OCI-LY1 (cell line): ENCODE data around the gene ACACA.
A peak's percentile ranks its signal among the peaks of the same experiment; 100 is the strongest.

Source experiments
- H2AFZ ChIP-seq: fragments of 200-600 bp; sonication (generic), shearing (Covaris generic); 2 replicates; pipeline ENCODE4 v1.6.0; 2014; ENCODE audit warnings: antibody characterized with exemption, mild to moderate bottlenecking, low read length
- H3F3A ChIP-seq: fragments of 200-600 bp; sonication (generic), shearing (Covaris generic); 2 replicates; pipeline ENCODE4 v1.6.0; 2014; ENCODE audit warnings: mild to moderate bottlenecking, antibody characterized with exemption, low read length, moderate library complexity; ENCODE audit not compliant: insufficient read depth
- H3K27ac ChIP-seq: fragments of 200-600 bp; sonication (generic); 2 replicates; pipeline ENCODE4 v1.5.1; 2014; ENCODE audit warnings: low read length, mixed run types, mild to moderate bottlenecking, low read depth; ENCODE audit not compliant: poor library complexity, severe bottlenecking
- H3K27me3 ChIP-seq: fragments of 200-600 bp; sonication (generic); 2 replicates; pipeline ENCODE4 v1.6.0; 2014; ENCODE audit warnings: antibody characterized with exemption, mild to moderate bottlenecking, low read length, moderate library complexity; ENCODE audit not compliant: insufficient read depth
- H3K36me3 ChIP-seq: fragments of 200-600 bp; sonication (generic); 2 replicates; pipeline ENCODE4 v1.6.1; 2014; ENCODE audit warnings: mild to moderate bottlenecking, antibody characterized with exemption, low read length, moderate library complexity, mixed read lengths; ENCODE audit not compliant: insufficient read depth
- H3K4me1 ChIP-seq: fragments of 200-600 bp; sonication (generic); 2 replicates; pipeline ENCODE4 v1.5.1; 2014; ENCODE audit warnings: mild to moderate bottlenecking, low read length, moderate library complexity; ENCODE audit not compliant: insufficient read depth, severe bottlenecking
- H3K4me2 ChIP-seq: fragments of 200-600 bp; sonication (generic), shearing (Covaris generic); 2 replicates; pipeline ENCODE4 v1.6.1; 2014; ENCODE audit warnings: low read length
- H3K4me3 ChIP-seq: fragments of 200-600 bp; sonication (generic); 2 replicates; pipeline ENCODE4 v1.5.1; 2014; ENCODE audit warnings: low read length, low read depth, mild to moderate bottlenecking, mixed read lengths; ENCODE audit not compliant: poor library complexity, severe bottlenecking
- H3K79me2 ChIP-seq: fragments of 200-600 bp; shearing (Covaris generic); 2 replicates; pipeline ENCODE4 v1.6.1; 2016; ENCODE audit warnings: mixed run types, low read length, mixed read lengths; ENCODE audit not compliant: insufficient read depth
- H3K9ac ChIP-seq: fragments of 200-600 bp; sonication (generic), shearing (Covaris generic); 2 replicates; pipeline ENCODE4 v1.6.1; 2014; ENCODE audit warnings: mild to moderate bottlenecking, low read length, mixed read lengths
- H3K9me2 ChIP-seq: fragments of 200-600 bp; sonication (generic), shearing (Covaris generic); 2 replicates; pipeline ENCODE4 v1.6.1; 2014; ENCODE audit warnings: low read depth, mild to moderate bottlenecking, low read length, mixed read lengths
- H3K9me3 ChIP-seq: fragments of 200-600 bp; shearing (Covaris generic); 2 replicates; pipeline ENCODE4 v1.6.1; 2014; ENCODE audit warnings: low read length, mixed read lengths
- H4K20me1 ChIP-seq: fragments of 200-600 bp; sonication (generic), shearing (Covaris generic); 2 replicates; pipeline ENCODE4 v1.6.0; 2016; ENCODE audit warnings: mild to moderate bottlenecking, low read length; ENCODE audit not compliant: insufficient read depth
- CTCF ChIP-seq: fragments of 200-600 bp; sonication (generic), shearing (Covaris generic); IDR thresholded peaks from 2 replicates; pipeline ENCODE4 v1.5.1; 2017; ENCODE audit warnings: mild to moderate bottlenecking, antibody characterized with exemption, low read length, moderate library complexity, mixed read lengths
- EZH2 ChIP-seq: fragments of 200-600 bp; sonication (generic), shearing (Covaris generic); IDR thresholded peaks from 2 replicates; pipeline ENCODE4 v1.8.0; 2017; ENCODE audit warnings: borderline replicate concordance, mixed run types, mild to moderate bottlenecking, antibody characterized with exemption, low read length, moderate library complexity, mixed read lengths

Gene ACACA

GRCh38 chr17:37197336-37197735, 209.3 kb downstream of the ACACA start:
- Histone ChIP-seq H2AFZ (no peak overlapping the region), H3K4me3 (no peak overlapping the region), H3K9ac (no peak overlapping the region), H3K27me3 (no peaks in the 10 kb centered on the region), H3K4me1 (peaks cover 7% of the 10 kb centered on the region), H3K4me2 (no peak overlapping the region), H3K9me2 (no peaks in the 10 kb centered on the region), H4K20me1 (no peaks in the 10 kb centered on the region), H3K79me2 (no peaks in the 10 kb centered on the region), H3K9me3 (no peaks in the 10 kb centered on the region), H3F3A (no peaks in the 10 kb centered on the region), H3K36me3 (peaks cover 63% of the 10 kb centered on the region; the same call in 1 of the 2 replicates), H3K27ac (peak overlapping the region; percentile 7)
- no peak for TF ChIP-seq EZH2
- TF ChIP-seq CTCF: no peak

- Histone ChIP-seq H3K4me3 (no peak overlapping the region), H3K27me3 (no peaks in the 10 kb centered on the region), H3K9me3 (no peaks in the 10 kb centered on the region), H3K27ac (no peak overlapping the region), H2AFZ (no peak overlapping the region), H3K79me2 (no peaks in the 10 kb centered on the region), H3K4me1 (peaks cover 7% of the 10 kb centered on the region), H3K9me2 (no peaks in the 10 kb centered on the region), H3F3A (no peaks in the 10 kb centered on the region), H3K36me3 (peaks cover 72% of the 10 kb centered on the region), H3K4me2 (no peak overlapping the region), H3K9ac (no peak overlapping the region), H4K20me1 (no peaks in the 10 kb centered on the region)
- TF ChIP-seq CTCF: no peak
- no peak for TF ChIP-seq EZH2
Observed at GRCh38 chr17:37194208-37194607, 212.4 kb downstream of the ACACA start.

- Histone ChIP-seq H3K4me1 (no peaks in the 10 kb centered on the region), H4K20me1 (no peaks in the 10 kb centered on the region), H3K4me3 (no peak overlapping the region), H3K27me3 (no peaks in the 10 kb centered on the region), H3K36me3 (peaks cover 79% of the 10 kb centered on the region), H2AFZ (no peak overlapping the region), H3K9me2 (no peaks in the 10 kb centered on the region), H3K79me2 (no peaks in the 10 kb centered on the region), H3K9me3 (no peaks in the 10 kb centered on the region), H3F3A (no peaks in the 10 kb centered on the region), H3K9ac (no peak overlapping the region), H3K4me2 (no peak overlapping the region), H3K27ac (no peak overlapping the region)
- TF ChIP-seq EZH2 (no peak), CTCF (no peak)
Observed at GRCh38 chr17:37191219-37191618, 215.4 kb downstream of the ACACA start.
